Trophoblast cell (in vitro differentiated cells and primary cell): Measurements from ENCODE around the gene LRRC8D.

Source experiments
- DNase-seq, 2 donors: peaks; one replicate each; pipeline ENCODE4 v3.0.0-alpha.2; 2016
- H2AFZ ChIP-seq: 2 replicates; pipeline ENCODE4 v1.6.1; 2013; ENCODE audit warnings: low read length, moderate library complexity, mild to moderate bottlenecking; ENCODE audit not compliant: insufficient read depth, poor library complexity
- H2AK5ac ChIP-seq: 2 replicates; pipeline ENCODE4 v1.6.1; 2013; ENCODE audit warnings: mild to moderate bottlenecking, low read length
- H2BK120ac ChIP-seq: 2 replicates; pipeline ENCODE4 v1.6.1; 2013; ENCODE audit warnings: low read length, mild to moderate bottlenecking, moderate library complexity; ENCODE audit not compliant: insufficient read depth, poor library complexity
- H2BK12ac ChIP-seq: 2 replicates; pipeline ENCODE4 v1.6.1; 2013; ENCODE audit warnings: mild to moderate bottlenecking, low read length, moderate library complexity
- H2BK5ac ChIP-seq: 2 replicates; pipeline ENCODE4 v1.6.1; 2013; ENCODE audit warnings: low read length, low read depth, moderate library complexity, mild to moderate bottlenecking; ENCODE audit not compliant: poor library complexity
- H3K14ac ChIP-seq: 2 replicates; pipeline ENCODE4 v1.6.1; 2013; ENCODE audit warnings: mild to moderate bottlenecking, low read length
- H3K18ac ChIP-seq: 2 replicates; pipeline ENCODE4 v1.6.1; 2013; ENCODE audit warnings: mild to moderate bottlenecking, low read length
- H3K23ac ChIP-seq: 2 replicates; pipeline ENCODE4 v1.6.1; 2013; ENCODE audit warnings: low read length
- H3K27ac ChIP-seq: 2 replicates; pipeline ENCODE4 v1.5.1; 2013; ENCODE audit warnings: low read depth, mild to moderate bottlenecking, inconsistent platforms, low read length, moderate library complexity
- H3K27me3 ChIP-seq: 2 replicates; pipeline ENCODE4 v1.6.1; 2013; ENCODE audit warnings: inconsistent platforms, mild to moderate bottlenecking, low read length, moderate library complexity; ENCODE audit not compliant: insufficient read depth
- H3K36me3 ChIP-seq, 2 experiments: 1 replicate in 1 of 2; 2 replicates in 1 of 2; pipeline ENCODE4 v1.6.1; 2013; ENCODE audit warnings: low read length in 2 of 2, mild to moderate bottlenecking in 2 of 2, moderate library complexity in 1 of 2; ENCODE audit not compliant: insufficient read depth in 2 of 2, control insufficient read depth in 1 of 2
- H3K4ac ChIP-seq: 2 replicates; pipeline ENCODE4 v1.6.1; 2013; ENCODE audit warnings: low read depth, mild to moderate bottlenecking, low read length, moderate library complexity
- H3K4me1 ChIP-seq, 2 experiments: 1 replicate in 1 of 2; 2 replicates in 1 of 2; pipeline ENCODE4 v1.6.1; 2013; ENCODE audit warnings: low read length in 2 of 2, mild to moderate bottlenecking in 2 of 2, moderate library complexity in 1 of 2; ENCODE audit not compliant: insufficient read depth in 2 of 2, control insufficient read depth in 1 of 2
- H3K4me2 ChIP-seq: 2 replicates; pipeline ENCODE4 v1.6.1; 2013; ENCODE audit warnings: inconsistent platforms, mild to moderate bottlenecking, low read length, moderate library complexity
- H3K4me3 ChIP-seq: 2 replicates; pipeline ENCODE4 v1.5.1; 2013; ENCODE audit warnings: mild to moderate bottlenecking, low read depth, low read length, inconsistent platforms
- H3K79me1 ChIP-seq: one replicate; pipeline ENCODE4 v1.6.1; 2013; ENCODE audit warnings: low read length
- H3K79me2 ChIP-seq: 2 replicates; pipeline ENCODE4 v1.6.1; 2013; ENCODE audit warnings: low read length, mild to moderate bottlenecking; ENCODE audit not compliant: control insufficient read depth, insufficient read depth, poor library complexity
- H3K9ac ChIP-seq: 2 replicates; pipeline ENCODE4 v1.6.1; 2013; ENCODE audit warnings: mild to moderate bottlenecking, low read length
- H3K9me3 ChIP-seq: 2 replicates; pipeline ENCODE4 v1.6.1; 2013; ENCODE audit warnings: low read depth, mild to moderate bottlenecking, control low read depth, inconsistent platforms, low read length; ENCODE audit not compliant: insufficient read depth
- H4K12ac ChIP-seq: 2 replicates; pipeline ENCODE4 v1.6.1; 2013; ENCODE audit warnings: low read depth, mild to moderate bottlenecking, low read length, moderate library complexity
- H4K8ac ChIP-seq: 2 replicates; pipeline ENCODE4 v1.6.1; 2013; ENCODE audit warnings: low read depth, mild to moderate bottlenecking, low read length, moderate library complexity
- H4K91ac ChIP-seq: one replicate; pipeline ENCODE4 v1.6.1; 2013; ENCODE audit warnings: low read depth, mild to moderate bottlenecking, low read length, moderate library complexity
- WGBS: extraction: QIAGEN DNeasy Blood & Tissue Kit; methylation state at CpG from one replicate; pipeline ENCODE4 v1.1.7; 2013; ENCODE audit warnings: missing lambda C conversion rate; ENCODE audit not compliant: insufficient read length, insufficient coverage; ENCODE audit errors: extremely low coverage; 5-methylcytosine and 5-hydroxymethylcytosine counted together

The LRRC8D gene

DNA sequence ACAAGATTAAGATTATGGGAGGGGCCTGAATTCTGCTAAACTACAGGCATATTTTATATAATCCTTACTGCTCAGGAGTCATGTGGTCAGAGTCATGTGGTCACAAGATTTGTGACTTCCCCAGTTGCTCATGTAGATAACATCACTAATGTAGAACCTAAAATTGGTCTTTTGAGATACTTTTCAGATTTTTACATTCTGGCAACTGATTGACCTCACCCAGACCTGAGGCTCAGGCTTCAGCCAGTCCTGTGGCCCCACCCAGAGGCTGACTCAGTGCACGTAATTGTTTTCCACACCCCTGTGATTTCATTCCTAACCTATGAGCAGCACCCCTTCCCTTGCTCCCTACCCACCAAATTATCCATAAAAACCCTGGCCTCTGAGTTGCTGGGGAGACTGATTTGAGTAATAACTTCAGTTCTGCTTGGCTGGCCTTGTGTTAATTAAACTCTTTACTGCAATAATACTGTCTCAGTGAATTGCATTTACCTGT is 132.3 kb downstream of the LRRC8D start:
- H3K23ac ChIP-seq = no peak overlapping the region
- peaks cover 19% of the 10 kb centered on the region for H3K79me1 ChIP-seq
- H3K79me2 ChIP-seq = peaks cover 2% of the 10 kb centered on the region
- H3K9me3 ChIP-seq = no peaks in the 10 kb centered on the region
- no peak overlapping the region for H2AFZ ChIP-seq
- H2BK5ac ChIP-seq = no peak overlapping the region
- H3K4me3 ChIP-seq = no peak overlapping the region
- no peaks in the 10 kb centered on the region for H3K27me3 ChIP-seq
- H3K4ac ChIP-seq = no peak overlapping the region
- H4K91ac ChIP-seq = no peak overlapping the region
- H3K14ac ChIP-seq = no peak overlapping the region
- peak overlapping the region; percentile 58 for H3K27ac ChIP-seq
- H3K9ac ChIP-seq = no peak overlapping the region
- no peak overlapping the region for H2AK5ac ChIP-seq
- no peak overlapping the region for H3K18ac ChIP-seq
- no peak overlapping the region for H2BK120ac ChIP-seq
- no peaks in the 10 kb centered on the region for H3K36me3 ChIP-seq
- no peak overlapping the region for H3K4me2 ChIP-seq
- WGBS = no CpG with 5 or more reads among the region's 1 CpG
- H3K4me1 ChIP-seq = peaks cover 10 to 21% of the 10 kb centered on the region in 2 experiments
- H4K12ac ChIP-seq = no peak overlapping the region
- H4K8ac ChIP-seq = no peak overlapping the region
- DNase-seq = peak; percentile 90 to 92
- H2BK12ac ChIP-seq = no peak overlapping the region

DNA sequence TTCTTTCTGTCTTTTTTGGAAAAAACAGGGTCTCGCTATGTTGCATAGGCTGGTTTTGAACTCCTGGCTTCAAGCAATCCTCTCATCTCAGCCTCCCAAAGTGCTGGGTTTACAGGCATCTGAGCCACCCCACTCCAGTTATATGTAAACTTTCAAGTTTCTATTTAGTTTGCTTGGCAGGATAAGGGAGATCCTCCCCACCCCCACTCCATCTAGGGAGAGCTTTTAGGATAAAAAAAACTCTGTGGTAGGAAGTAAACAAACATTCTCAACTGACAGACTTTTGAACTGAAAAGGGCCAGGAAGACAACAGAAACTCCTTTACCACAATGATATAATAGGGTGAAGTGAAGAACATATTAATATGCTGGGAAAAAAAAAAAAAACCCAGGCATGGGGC is 133.1 kb downstream of the LRRC8D start:
- Histone ChIP-seq H3K4me2 (no peak overlapping the region), H3K79me1 (peaks cover 19% of the 10 kb centered on the region), H3K79me2 (peaks cover 2% of the 10 kb centered on the region), H3K23ac (no peak overlapping the region), H2BK12ac (peak overlapping the region; percentile 65), H3K4me1 (peaks cover 10 to 21% of the 10 kb centered on the region in 2 experiments), H3K14ac (no peak overlapping the region), H2AFZ (no peak overlapping the region), H3K18ac (no peak overlapping the region), H3K27ac (peak overlapping the region; percentile 84), H4K12ac (no peak overlapping the region), H2BK120ac (peak overlapping the region; percentile 68), H2AK5ac (peak overlapping the region; percentile 53), H3K9me3 (no peaks in the 10 kb centered on the region), H4K8ac (peak overlapping the region; percentile 58), H4K91ac (peak overlapping the region; percentile 83), H2BK5ac (peak overlapping the region; percentile 69), H3K27me3 (no peaks in the 10 kb centered on the region), H3K4me3 (no peak overlapping the region), H3K9ac (no peak overlapping the region), H3K36me3 (no peaks in the 10 kb centered on the region), H3K4ac (peak overlapping the region; percentile 40)
- DNase-seq = no peak
- WGBS = no CpG with 5 or more reads among the region's 1 CpG

DNA sequence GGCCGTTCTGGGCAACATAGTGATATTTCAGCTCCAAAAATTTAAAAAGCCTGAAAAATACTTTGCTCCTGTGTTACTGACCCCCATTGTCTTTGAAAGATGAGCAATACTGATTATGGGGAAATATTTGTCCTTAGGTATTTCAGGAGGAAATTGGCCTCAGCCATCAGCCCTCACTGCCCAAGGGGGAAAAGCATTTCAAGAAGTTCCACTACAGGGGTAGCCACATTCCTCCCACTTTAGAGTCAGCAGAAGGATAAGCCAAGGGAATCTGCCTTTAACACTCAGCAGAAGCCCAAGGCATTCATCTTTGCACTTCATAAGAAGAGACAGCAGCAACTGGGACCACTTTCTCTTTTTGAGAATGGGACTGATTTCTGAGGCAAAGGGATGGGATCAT is 133.6 kb downstream of the LRRC8D start:
- H3K4ac ChIP-seq = no peak overlapping the region
- H3K23ac ChIP-seq = no peak overlapping the region
- no peak overlapping the region for H4K12ac ChIP-seq
- H3K9me3 ChIP-seq = no peaks in the 10 kb centered on the region
- no peaks in the 10 kb centered on the region for H3K36me3 ChIP-seq
- peak overlapping the region; percentile 26 for H4K91ac ChIP-seq
- DNase-seq = peak; percentile 75 to 94
- no peak overlapping the region for H2AK5ac ChIP-seq
- no peaks in the 10 kb centered on the region for H3K27me3 ChIP-seq
- H2AFZ ChIP-seq = no peak overlapping the region
- peak overlapping the region; percentile 89 for H3K27ac ChIP-seq
- H3K79me2 ChIP-seq = peaks cover 2% of the 10 kb centered on the region
- H3K4me2 ChIP-seq = peak overlapping the region; percentile 51
- H3K79me1 ChIP-seq = peaks cover 18% of the 10 kb centered on the region
- H2BK5ac ChIP-seq = peak overlapping the region; percentile 54
- H3K4me1 ChIP-seq = peaks cover 10 to 21% of the 10 kb centered on the region in 2 experiments
- no peak overlapping the region for H4K8ac ChIP-seq
- no peak overlapping the region for H2BK120ac ChIP-seq
- H3K4me3 ChIP-seq = no peak overlapping the region
- no peak overlapping the region for H3K9ac ChIP-seq
- WGBS = no CpG with 5 or more reads among the region's 1 CpG
- no peak overlapping the region for H3K18ac ChIP-seq
- H3K14ac ChIP-seq = no peak overlapping the region
- H2BK12ac ChIP-seq = peak overlapping the region; percentile 32

DNA sequence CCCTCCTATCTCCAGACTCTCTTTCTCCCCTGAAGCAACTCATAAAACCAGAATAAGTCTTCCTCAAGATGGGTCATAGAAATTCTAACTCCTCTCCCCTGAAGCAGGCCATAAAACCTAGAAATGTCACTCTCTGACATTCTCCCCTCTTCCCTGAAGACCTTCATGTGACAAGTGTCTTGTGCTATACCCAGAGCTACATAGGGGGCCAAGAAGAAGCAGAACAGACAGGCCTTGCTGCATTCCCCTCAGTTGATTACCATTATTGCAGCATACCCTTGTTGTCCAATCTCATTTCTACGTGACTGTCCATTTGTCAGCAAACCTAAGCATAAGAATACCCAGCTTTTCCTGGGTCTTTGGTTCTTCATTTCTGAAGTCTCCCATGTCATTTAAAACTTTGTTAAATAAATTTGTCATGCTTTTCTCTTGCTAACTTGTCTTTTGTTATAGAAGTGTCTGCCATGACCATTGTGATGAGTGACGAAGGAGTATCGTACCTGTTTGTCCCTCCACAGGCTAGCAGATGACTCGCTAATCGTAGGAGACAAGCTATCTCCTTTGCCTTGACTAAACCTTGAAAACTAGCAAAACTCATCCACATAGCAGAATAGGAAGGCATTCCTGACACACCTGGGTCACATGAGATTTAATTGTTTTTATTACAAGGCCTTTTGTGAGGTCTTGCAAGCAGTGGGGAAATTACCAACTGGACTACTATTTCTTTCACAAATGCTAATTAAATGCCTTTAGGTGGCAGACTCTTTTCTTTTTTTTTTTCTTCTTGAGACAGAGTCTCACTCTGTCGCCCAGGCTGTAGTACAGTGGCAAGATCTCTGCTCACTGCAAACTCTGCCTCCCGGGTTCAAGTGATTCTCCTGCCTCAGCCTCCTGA is 134.7 kb downstream of the LRRC8D start:
- Histone ChIP-seq H3K9ac (peak overlapping the region; percentile 9), H3K4me2 (peak overlapping the region; percentile 51), H2BK12ac (no peak overlapping the region), H2BK120ac (no peak overlapping the region), H3K36me3 (no peaks in the 10 kb centered on the region), H3K9me3 (no peaks in the 10 kb centered on the region), H3K4me3 (no peak overlapping the region), H2AFZ (no peak overlapping the region), H3K4me1 (peaks cover 10 to 20% of the 10 kb centered on the region in 2 experiments), H3K27ac (peak overlapping the region; percentile 89), H3K14ac (no peak overlapping the region), H3K23ac (no peak overlapping the region), H2AK5ac (no peak overlapping the region), H4K12ac (no peak overlapping the region), H4K8ac (no peak overlapping the region), H3K79me2 (peaks cover 2% of the 10 kb centered on the region), H2BK5ac (no peak overlapping the region), H4K91ac (peak overlapping the region; percentile 71), H3K79me1 (peaks cover 14% of the 10 kb centered on the region), H3K27me3 (no peaks in the 10 kb centered on the region), H3K4ac (no peak overlapping the region), H3K18ac (no peak overlapping the region)
- DNase-seq = peak; percentile 85 to 88
- WGBS = no CpG with 5 or more reads among the region's 7 CpGs
